Lung (tissue), 12 donors: ENCODE data around the gene SYNGR1. TPM values are rescaled to one million over a fixed set of nuclear protein-coding genes. Genes with fewer than 3 reads are reported as not detected.
"Not testable (repeated sequence)": the region's sequence is repeated elsewhere in the genome, so short reads cannot be mapped to it uniquely, and the experiment has no call there.

Experiments
- ATAC-seq: fragments of 200-7000 bp; cut with Tn5 transposase; one replicate; pipeline ENCODE4 v1.9.1; 2020; ENCODE audit warnings: moderate number of reproducible peaks; ENCODE audit not compliant: insufficient read depth, low FRiP score
- DNase-seq, 3 donors: peaks; one replicate each; pipeline ENCODE4 v3.0.0-alpha.2; 2013 to 2017
- H3K27ac ChIP-seq, 2 donors: one replicate each; pipeline ENCODE4 v1.5.1; 2013; ENCODE audit warnings: mild to moderate bottlenecking in 2 of 2, moderate library complexity in 2 of 2, control low read depth in 1 of 2, inconsistent platforms in 1 of 2, low read depth in 1 of 2, low read length in 1 of 2
- H3K27me3 ChIP-seq, 3 donors: one replicate each; pipeline ENCODE4 v1.5.1; 2013; ENCODE audit warnings: low read length in 2 of 3; ENCODE audit not compliant: control insufficient read depth in 3 of 3, insufficient read depth in 3 of 3
- H3K36me3 ChIP-seq, 4 donors: one replicate each; pipeline ENCODE4 v1.5.1; 2013; ENCODE audit warnings: low read length in 4 of 4, mild to moderate bottlenecking in 1 of 4, moderate library complexity in 1 of 4; ENCODE audit not compliant: control insufficient read depth in 4 of 4, insufficient read depth in 4 of 4
- H3K4me1 ChIP-seq, 5 donors: one replicate each; pipeline ENCODE4 v1.5.1; 2013; ENCODE audit warnings: low read length in 5 of 5, mild to moderate bottlenecking in 2 of 5, moderate library complexity in 1 of 5; ENCODE audit not compliant: control insufficient read depth in 5 of 5, insufficient read depth in 5 of 5
- H3K4me3 ChIP-seq: one replicate; pipeline ENCODE4 v1.5.1; 2013; ENCODE audit warnings: mild to moderate bottlenecking, control low read depth, moderate library complexity
- H3K9ac ChIP-seq, 2 donors: one replicate each; pipeline ENCODE4 v1.5.1; 2013; ENCODE audit warnings: low read length in 2 of 2, control low read depth in 1 of 2; ENCODE audit not compliant: insufficient read depth in 1 of 2
- H3K9me3 ChIP-seq, 4 donors: one replicate each; pipeline ENCODE4 v1.5.1; 2013; ENCODE audit warnings: low read length in 3 of 4, mild to moderate bottlenecking in 1 of 4, moderate library complexity in 1 of 4; ENCODE audit not compliant: control insufficient read depth in 4 of 4, insufficient read depth in 3 of 4
- CTCF ChIP-seq: IDR thresholded peaks from 2 replicates; pipeline ENCODE4 v1.5.1; 2012; ENCODE audit warnings: mild to moderate bottlenecking; ENCODE audit errors: control extremely low read depth, extremely low read depth
- WGBS, 2 donors: extraction: QIAGEN DNeasy Blood & Tissue Kit; methylation state at CpG; one replicate each; pipeline ENCODE4 v1.1.7; 2013; 5-methylcytosine and 5-hydroxymethylcytosine counted together
- polyA plus RNA-seq, 2 donors: library from polyadenylated mRNA; stranded (reverse); fragments of 200-250 nt; gene quantifications; one replicate each; pipeline ENCODE4 v1.2.1, GENCODE V29; 2013
- total RNA-seq, 2 donors: library from RNA; depleted of rRNA in 1 of 2; stranded (reverse); fragments of >200 nt in 1 of 2; gene quantifications; one replicate each; pipeline ENCODE4 v1.2.1, GENCODE V29; 2014 to 2021
- donor health status: control.
- donor health status: control.
- donor health status: Bipolar disorder and iron deficiency.
- donor health status: healthy.
- donor health status: DM: yes; HTN: yes; CAD: no.

SYNGR1 gene
- total and polyA plus RNA-seq, 4 donors = 3.5 to 13.3 (median 5.5) TPM

GRCh38 chr22:39336411-39336810 lies 13.4 kb upstream of the SYNGR1 start:
- ATAC-seq (no peak), DNase-seq (no peak)
- Histone ChIP-seq H3K9ac (no peak overlapping the region), H3K36me3 (no peaks in the 10 kb centered on the region), H3K4me3 (no peak overlapping the region), H3K27ac (no peak overlapping the region), H3K27me3 (no peaks in the 10 kb centered on the region), H3K4me1 (peaks cover 0 to 14% (median 0%) of the 10 kb centered on the region in 5 donors), H3K9me3 (no peaks in the 10 kb centered on the region)
- WGBS, 2 donors = 84 to 94% methylated on average over 5 of the region's 5 CpGs
- TF ChIP-seq CTCF = no peak

DNA sequence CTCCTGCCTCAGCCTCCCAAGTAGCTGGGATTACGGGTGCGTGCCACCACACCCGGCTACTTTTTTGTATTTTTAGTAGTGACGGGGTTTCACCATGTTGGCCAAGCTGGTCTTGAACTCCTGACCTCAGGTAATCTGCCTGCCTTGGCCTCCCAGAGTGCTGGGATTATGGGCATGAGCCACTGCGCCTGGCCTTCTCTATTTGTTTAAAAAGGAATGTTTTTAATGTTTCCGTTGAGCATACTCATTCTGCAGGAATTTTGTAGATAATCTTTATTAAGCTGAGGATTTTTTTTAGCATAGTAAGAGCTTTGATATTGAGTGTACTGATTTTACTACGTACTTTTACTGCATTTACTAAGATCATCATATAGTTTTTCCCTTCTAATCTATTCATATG lies 10.0 kb upstream of the SYNGR1 start:
- not testable (repeated sequence) for H3K9ac ChIP-seq, H3K27ac ChIP-seq, H3K36me3 ChIP-seq, DNase-seq, H3K27me3 ChIP-seq, ATAC-seq, H3K4me3 ChIP-seq, H3K4me1 ChIP-seq, H3K9me3 ChIP-seq
- 81 to 87% methylated on average over 7 of the region's 7 CpGs for WGBS, 2 donors

DNA sequence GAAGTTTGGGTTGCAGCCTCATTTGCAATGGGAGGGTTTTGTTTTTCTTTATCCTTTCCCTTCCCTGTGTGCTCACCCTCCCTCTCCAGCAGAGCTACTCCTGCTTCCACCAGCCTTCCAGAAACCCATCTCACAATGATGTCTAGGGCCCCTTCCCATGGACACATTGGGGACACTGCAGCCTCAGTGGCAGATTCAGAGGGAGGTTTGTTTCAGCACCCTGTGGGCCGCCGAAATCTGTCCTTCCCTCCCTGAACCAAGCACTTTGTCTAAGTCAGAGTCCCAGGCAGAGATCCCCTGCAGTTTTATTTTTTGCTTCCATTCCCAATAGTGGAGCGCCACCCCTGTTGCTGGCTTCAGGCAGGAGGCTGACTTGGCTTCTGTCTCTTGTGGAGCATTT lies 8.6 kb upstream of the SYNGR1 start:
- ATAC-seq (no peak), DNase-seq (no peak)
- no peaks in the 10 kb centered on the region for H3K9me3 ChIP-seq
- no peak overlapping the region for H3K27ac ChIP-seq
- H3K9ac ChIP-seq = no peak overlapping the region
- no peaks in the 10 kb centered on the region for H3K27me3 ChIP-seq
- no peaks in the 10 kb centered on the region for H3K4me1 ChIP-seq
- no peaks in the 10 kb centered on the region for H3K36me3 ChIP-seq
- H3K4me3 ChIP-seq = no peak overlapping the region
- no peak for TF ChIP-seq CTCF
- 91 to 94% methylated on average over 3 of the region's 3 CpGs for WGBS, 2 donors

DNA sequence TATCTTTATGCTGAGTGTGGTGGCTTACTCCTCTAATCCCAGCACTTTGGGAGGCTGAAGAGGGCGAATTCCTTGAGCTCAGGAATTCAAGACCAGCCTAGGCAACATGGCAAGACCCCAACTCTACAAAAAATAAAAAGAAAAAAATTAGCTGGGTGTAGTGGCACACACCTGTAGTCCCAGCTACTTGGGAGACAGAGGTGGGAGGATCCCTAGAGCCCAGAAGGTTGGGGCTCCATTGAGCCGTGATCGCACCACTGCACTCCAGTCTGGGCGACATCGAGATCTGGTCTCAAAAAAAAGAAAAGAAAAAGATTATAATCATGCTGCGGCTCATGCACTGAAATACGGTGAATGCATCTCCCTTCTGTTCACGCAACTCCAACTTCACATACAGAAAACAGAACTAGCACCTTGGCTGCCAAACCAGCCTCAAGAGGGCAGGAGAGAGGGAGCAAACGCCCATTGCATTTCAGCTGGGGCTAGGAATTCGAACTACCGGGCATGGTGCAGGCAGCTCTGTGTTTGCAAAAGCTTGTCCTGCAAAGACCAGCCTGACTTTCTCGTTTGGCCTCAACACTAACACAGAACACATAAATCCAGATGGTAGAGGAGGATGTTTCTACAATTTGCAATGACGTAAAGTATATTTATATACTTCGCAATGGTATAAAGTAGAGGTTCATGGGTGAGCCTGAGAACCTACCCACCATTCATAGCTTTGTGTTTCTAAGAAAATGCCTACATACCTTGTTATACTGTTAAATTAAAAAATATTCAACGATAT lies 6.3 kb upstream of the SYNGR1 start:
- H3K9me3 ChIP-seq = no peaks in the 10 kb centered on the region
- H3K36me3 ChIP-seq = no peaks in the 10 kb centered on the region
- H3K27ac ChIP-seq = no peak overlapping the region
- no peak overlapping the region for H3K9ac ChIP-seq
- ATAC-seq (no peak), DNase-seq (peak; percentile 75 to 79 (median 76))
- no peaks in the 10 kb centered on the region for H3K4me1 ChIP-seq
- 24 to 26% methylated on average over 15 of the region's 15 CpGs for WGBS, 2 donors
- TF ChIP-seq CTCF = peak; percentile 51
- no peaks in the 10 kb centered on the region for H3K27me3 ChIP-seq
- no peak overlapping the region for H3K4me3 ChIP-seq
